T-helper 1 cell treated with Interleukin-12 subunit alpha and Interleukin-12 subunit beta and Interleukin-4 antibody, amounts not matched to agents 30 μg/mL and 1 μg/mL, for 36 hours (primary cell): ENCODE data around the gene ETV5.

ENCODE experiments used
- H3K27ac Mint-ChIP-seq: one replicate; pipeline ENCODE4 v1.8.0; 2021; ENCODE audit warnings: mild to moderate bottlenecking, mixed read lengths
- H3K27me3 Mint-ChIP-seq: one replicate; pipeline ENCODE4 v1.8.0; 2021; ENCODE audit warnings: low read depth, mixed read lengths
- H3K36me3 Mint-ChIP-seq: one replicate; pipeline ENCODE4 v1.8.0; 2021; ENCODE audit warnings: low read depth, mixed read lengths
- H3K4me1 Mint-ChIP-seq: one replicate; pipeline ENCODE4 v1.8.0; 2021; ENCODE audit warnings: low read depth, mixed read lengths
- H3K4me3 Mint-ChIP-seq: one replicate; pipeline ENCODE4 v1.8.0; 2021; ENCODE audit warnings: mild to moderate bottlenecking, moderate library complexity, mixed read lengths
- H3K9me3 Mint-ChIP-seq: one replicate; pipeline ENCODE4 v1.8.0; 2021; ENCODE audit warnings: mixed read lengths

The ETV5 gene

DNA sequence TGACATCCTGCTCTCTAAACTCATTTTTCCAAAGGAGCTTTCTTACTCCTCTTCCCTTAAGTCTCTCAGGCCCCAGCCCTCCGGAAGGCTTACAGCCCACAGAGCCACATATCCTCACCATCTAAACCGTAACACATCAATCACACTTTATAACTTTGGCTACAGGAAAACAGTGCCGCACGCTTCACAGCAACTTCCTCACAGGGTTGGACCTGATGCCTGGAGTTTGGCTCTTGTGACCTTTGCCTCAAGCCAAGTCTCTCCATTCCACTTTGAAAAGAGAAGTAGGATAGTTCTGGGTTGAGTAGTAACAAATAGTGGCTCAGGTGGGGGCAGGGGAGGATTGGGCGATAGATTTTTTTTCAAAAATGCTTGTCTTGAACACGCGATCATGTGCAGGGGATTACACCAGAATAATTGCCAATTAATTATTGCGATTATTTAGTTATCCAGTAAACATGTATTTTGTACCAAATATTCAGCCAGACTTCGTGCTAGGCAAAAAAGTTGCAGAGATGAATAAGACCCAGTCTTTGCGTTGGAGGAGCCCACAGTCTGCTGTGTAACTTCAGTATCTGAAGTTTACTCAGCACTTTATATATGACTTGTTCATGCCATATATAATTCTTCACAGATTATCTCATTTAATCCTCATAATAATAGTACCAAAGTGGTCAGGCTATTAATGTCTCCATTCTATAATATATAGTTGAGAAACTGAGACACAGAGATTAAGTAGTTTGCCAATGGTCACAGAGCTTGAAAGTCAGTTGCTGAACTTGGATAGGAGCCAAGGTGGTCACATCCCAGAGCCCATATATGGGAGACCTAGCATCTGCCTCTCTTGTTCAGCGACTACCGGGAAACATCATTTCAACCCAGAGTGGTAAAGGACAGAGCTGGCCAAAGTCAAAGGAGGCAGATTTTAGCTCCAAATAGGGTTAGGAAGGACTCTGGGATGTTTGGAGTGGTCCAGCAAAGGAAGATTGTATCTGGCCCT, 2.4 kb upstream of the ETV5 start:
- no peaks in the 10 kb centered on the region for H3K36me3 Mint-ChIP-seq
- H3K27ac Mint-ChIP-seq = no peak overlapping the region
- peaks cover 32% of the 10 kb centered on the region for H3K4me1 Mint-ChIP-seq
- peaks cover 88% of the 10 kb centered on the region for H3K27me3 Mint-ChIP-seq
- peak overlapping the region; percentile 92 for H3K4me3 Mint-ChIP-seq
- no peaks in the 10 kb centered on the region for H3K9me3 Mint-ChIP-seq

- Mint-ChIP-seq H3K27me3 (peaks cover 91% of the 10 kb centered on the region), H3K9me3 (no peaks in the 10 kb centered on the region), H3K36me3 (no peaks in the 10 kb centered on the region), H3K4me1 (peaks cover 32% of the 10 kb centered on the region), H3K27ac (no peak overlapping the region), H3K4me3 (peak overlapping the region; percentile 92)
Measured at GRCh38 chr3:186109897-186110803, 1.3 kb upstream of the ETV5 start.

DNA sequence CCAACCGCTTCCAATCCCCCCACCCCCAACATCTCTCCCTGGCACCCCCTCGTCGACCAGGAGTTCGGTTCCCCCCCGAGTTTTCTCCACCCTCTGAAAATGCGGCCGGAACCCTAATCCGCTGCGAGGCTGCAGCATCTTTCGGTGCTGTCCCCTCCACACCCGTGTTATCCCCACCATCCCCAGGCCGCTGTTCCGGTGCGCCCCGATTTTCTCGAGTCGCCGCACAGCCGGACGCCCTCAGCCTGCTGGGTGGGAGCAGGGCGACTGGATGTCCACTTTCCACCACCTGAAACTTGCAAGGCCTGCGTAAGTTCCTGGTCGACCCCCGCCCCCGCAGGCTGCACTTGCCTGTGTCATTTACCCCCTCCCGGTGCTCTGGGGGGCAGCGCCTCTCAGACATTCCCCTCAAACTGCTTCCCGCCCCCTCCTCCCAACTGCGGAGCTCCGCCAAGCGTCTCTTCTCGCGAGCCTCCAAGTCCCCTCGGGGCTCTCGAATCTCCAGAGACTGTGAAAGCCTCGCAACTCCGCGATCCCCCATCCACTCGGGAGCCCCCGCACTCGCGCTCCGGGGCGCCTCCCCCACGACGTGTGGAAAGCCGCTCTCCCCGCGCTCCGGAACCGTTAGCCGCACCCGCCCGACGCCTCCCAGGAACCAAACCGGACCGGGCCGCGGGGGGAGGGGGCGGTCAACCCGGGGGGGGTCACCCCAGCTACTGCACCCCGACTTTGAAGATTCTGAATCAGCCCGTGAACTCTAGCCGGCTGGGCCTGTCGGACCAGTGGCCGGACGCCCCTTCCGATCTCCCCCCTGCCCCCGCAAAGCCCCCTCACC, 566 bp downstream of the ETV5 start:
- Mint-ChIP-seq H3K27me3 (peaks cover 88% of the 10 kb centered on the region), H3K27ac (no peak overlapping the region), H3K36me3 (no peaks in the 10 kb centered on the region), H3K4me1 (peaks cover 32% of the 10 kb centered on the region), H3K4me3 (peak overlapping the region; percentile 92), H3K9me3 (no peaks in the 10 kb centered on the region)

DNA sequence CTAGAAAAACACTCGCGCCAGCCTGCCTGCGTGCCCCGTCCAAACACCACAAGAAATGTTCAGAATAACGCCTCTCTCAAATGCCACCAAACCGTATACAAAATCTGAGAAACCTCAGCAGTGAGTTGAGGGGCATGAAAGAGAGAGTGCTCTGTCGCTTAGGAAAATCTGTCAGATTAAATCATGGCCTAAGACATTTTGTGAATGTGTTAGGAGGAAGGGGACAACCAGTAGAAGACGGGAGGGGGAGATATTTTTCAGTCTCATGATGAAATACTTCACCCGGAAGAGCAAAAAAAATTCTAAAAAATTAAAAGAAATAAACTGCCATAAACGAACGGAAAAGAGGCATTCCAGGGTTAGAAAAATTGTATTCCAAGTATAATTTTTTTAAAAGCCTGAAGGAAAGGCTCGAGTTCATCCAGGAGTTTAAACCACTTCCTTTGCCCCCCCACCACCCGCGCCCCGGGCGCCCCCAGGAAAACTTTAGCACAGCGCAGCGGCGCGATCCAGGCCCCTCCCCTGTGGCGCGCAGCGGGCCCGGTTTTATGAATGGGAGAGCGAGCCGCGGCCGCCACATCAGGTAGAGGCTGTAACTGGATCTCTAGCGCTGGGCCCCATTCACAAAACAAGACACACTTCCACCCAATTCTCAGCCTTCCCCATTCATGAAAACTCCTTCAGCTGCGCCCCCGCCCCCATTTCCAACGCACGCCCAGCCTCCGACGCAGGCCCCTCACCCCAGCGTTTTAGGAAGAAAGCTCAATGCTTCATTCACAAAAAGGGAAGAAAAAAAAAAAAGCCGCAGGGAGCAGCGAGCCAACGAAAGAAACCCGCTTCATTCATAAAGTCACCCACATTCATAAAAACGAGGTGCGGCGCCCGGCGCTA, 1.4 kb downstream of the ETV5 start:
- H3K27ac Mint-ChIP-seq = no peak overlapping the region
- H3K4me1 Mint-ChIP-seq = peaks cover 32% of the 10 kb centered on the region
- peak overlapping the region; percentile 92 for H3K4me3 Mint-ChIP-seq
- no peaks in the 10 kb centered on the region for H3K9me3 Mint-ChIP-seq
- H3K27me3 Mint-ChIP-seq = peaks cover 86% of the 10 kb centered on the region
- H3K36me3 Mint-ChIP-seq = no peaks in the 10 kb centered on the region

- Mint-ChIP-seq H3K4me3 (no peak overlapping the region), H3K27ac (no peak overlapping the region)
Measured at GRCh38 chr3:186105543-186105942, 3.3 kb downstream of the ETV5 start.

GRCh38 chr3:186102687-186103086, 6.2 kb downstream of the ETV5 start:
- H3K27ac Mint-ChIP-seq = no peak overlapping the region
- no peak overlapping the region for H3K4me3 Mint-ChIP-seq
- H3K4me1 Mint-ChIP-seq = peaks cover 12% of the 10 kb centered on the region
- no peaks in the 10 kb centered on the region for H3K9me3 Mint-ChIP-seq
- H3K27me3 Mint-ChIP-seq = peaks cover 80% of the 10 kb centered on the region
- H3K36me3 Mint-ChIP-seq = no peaks in the 10 kb centered on the region

More at GRCh38 chr3:186105543-186105942, 3.3 kb downstream of the ETV5 start:
- Mint-ChIP-seq H3K9me3 (no peaks in the 10 kb centered on the region), H3K36me3 (no peaks in the 10 kb centered on the region), H3K4me1 (peaks cover 24% of the 10 kb centered on the region), H3K27me3 (peaks cover 76% of the 10 kb centered on the region)

GRCh38 chr3:186100398-186100797, 8.5 kb downstream of the ETV5 start:
- H3K9me3 Mint-ChIP-seq = no peaks in the 10 kb centered on the region
- H3K4me1 Mint-ChIP-seq = peaks cover 5% of the 10 kb centered on the region
- no peak overlapping the region for H3K27ac Mint-ChIP-seq
- peaks cover 82% of the 10 kb centered on the region for H3K27me3 Mint-ChIP-seq
- H3K36me3 Mint-ChIP-seq = peaks cover 2% of the 10 kb centered on the region
- no peak overlapping the region for H3K4me3 Mint-ChIP-seq

DNA sequence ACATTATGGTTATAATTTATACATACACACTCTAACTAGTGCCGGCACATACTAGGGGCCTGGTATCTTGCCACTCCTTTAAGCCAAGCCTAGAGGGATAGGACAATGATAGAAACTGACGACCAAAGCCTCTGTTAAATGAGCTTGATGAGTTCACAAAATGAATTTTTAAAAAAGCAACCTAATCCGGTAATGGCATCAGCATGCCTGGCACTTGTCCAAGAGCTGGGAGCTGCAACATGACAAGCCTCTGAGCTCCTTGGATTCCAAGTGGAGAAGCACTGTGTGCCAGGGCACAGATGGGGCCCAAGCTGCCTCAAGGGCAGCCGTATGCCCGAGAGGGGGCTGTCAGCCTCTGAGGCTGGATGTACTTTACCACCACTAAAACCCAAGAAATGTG, 9.7 kb downstream of the ETV5 start:
- Mint-ChIP-seq H3K4me3 (no peak overlapping the region), H3K36me3 (peaks cover 2% of the 10 kb centered on the region), H3K27me3 (peaks cover 88% of the 10 kb centered on the region), H3K9me3 (no peaks in the 10 kb centered on the region), H3K4me1 (peaks cover 5% of the 10 kb centered on the region), H3K27ac (no peak overlapping the region)

- Mint-ChIP-seq H3K27me3 (peaks cover 88% of the 10 kb centered on the region), H3K36me3 (peaks cover 2% of the 10 kb centered on the region), H3K9me3 (no peaks in the 10 kb centered on the region), H3K4me3 (no peak overlapping the region), H3K27ac (no peak overlapping the region), H3K4me1 (peaks cover 5% of the 10 kb centered on the region)
Measured at GRCh38 chr3:186098740-186099139, 10.1 kb downstream of the ETV5 start.

- H3K27ac Mint-ChIP-seq = no peak overlapping the region
- H3K9me3 Mint-ChIP-seq = no peaks in the 10 kb centered on the region
- H3K4me1 Mint-ChIP-seq = peaks cover 5% of the 10 kb centered on the region
- H3K27me3 Mint-ChIP-seq = peaks cover 89% of the 10 kb centered on the region
- no peak overlapping the region for H3K4me3 Mint-ChIP-seq
- H3K36me3 Mint-ChIP-seq = peaks cover 2% of the 10 kb centered on the region
Measured at GRCh38 chr3:186097663-186098451, 11.0 kb downstream of the ETV5 start.

GRCh38 chr3:186097317-186097662, 11.6 kb downstream of the ETV5 start:
- peaks cover 5% of the 10 kb centered on the region for H3K4me1 Mint-ChIP-seq
- H3K4me3 Mint-ChIP-seq = no peak overlapping the region
- H3K27ac Mint-ChIP-seq = no peak overlapping the region
- peaks cover 88% of the 10 kb centered on the region for H3K27me3 Mint-ChIP-seq
- peaks cover 2% of the 10 kb centered on the region for H3K36me3 Mint-ChIP-seq
- H3K9me3 Mint-ChIP-seq = no peaks in the 10 kb centered on the region

GRCh38 chr3:186096290-186096689, 12.6 kb downstream of the ETV5 start:
- Mint-ChIP-seq H3K36me3 (peaks cover 2% of the 10 kb centered on the region), H3K27me3 (peaks cover 92% of the 10 kb centered on the region), H3K9me3 (no peaks in the 10 kb centered on the region), H3K4me1 (peaks cover 5% of the 10 kb centered on the region), H3K27ac (no peak overlapping the region), H3K4me3 (no peak overlapping the region)
